GM12892 (cell line): Measurements from ENCODE around the gene MYOG.

Source experiments
- POLR2A ChIP-seq: IDR thresholded peaks from 2 replicates; pipeline ENCODE4 v1.6.1; 2011; ENCODE audit warnings: low read depth, low read length, control low read depth
- POLR2AphosphoS5 ChIP-seq: IDR thresholded peaks from 2 replicates; pipeline ENCODE4 v1.6.1; 2011; ENCODE audit warnings: low read depth, low read length, control low read depth

DNA sequence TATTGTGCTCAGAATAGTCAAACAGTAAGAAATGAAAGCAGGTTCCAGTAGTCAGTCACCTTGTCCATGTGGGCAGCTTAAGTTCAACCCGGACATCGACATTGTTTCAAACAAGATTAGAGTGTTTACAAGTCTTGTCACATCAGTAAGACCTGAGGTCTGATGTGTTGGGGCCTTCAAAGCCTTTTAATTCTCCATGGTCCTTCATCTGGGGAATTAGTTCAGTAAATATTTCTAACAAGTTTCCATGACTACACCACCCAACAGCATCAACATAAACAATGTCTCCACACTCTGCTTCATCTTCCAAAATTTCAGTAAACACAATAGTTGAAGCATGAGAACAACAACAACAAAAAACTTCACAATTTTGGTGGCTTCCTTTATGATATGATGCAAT is 26.7 kb upstream of the MYOG start:
- TF ChIP-seq POLR2A (no peak), POLR2AphosphoS5 (no peak)
